Thymus (tissue), 11 donors: ENCODE results near the gene YWHAG. TPM values are rescaled to one million over a fixed set of nuclear protein-coding genes. Genes with fewer than 3 reads are reported as not detected.
A peak's percentile ranks its signal among the peaks of the same experiment; 100 is the strongest.
"Not testable (repeated sequence)": the region's sequence is repeated elsewhere in the genome, so short reads cannot be mapped to it uniquely, and the experiment has no call there.

Experiments used
- DNase-seq, 9 donors: peaks; one replicate each; pipeline ENCODE4 v3.0.0-alpha.2; 2013; ENCODE audit warnings: low spot score in 9 of 9, low read depth in 6 of 9, missing footprints in 1 of 9
- H3K27ac ChIP-seq, 2 donors: one replicate each; pipeline ENCODE4 v1.5.1; 2013; ENCODE audit warnings: control low read depth in 1 of 2, low read depth in 1 of 2, low read length in 1 of 2, mild to moderate bottlenecking in 1 of 2, moderate library complexity in 1 of 2
- H3K27me3 ChIP-seq, 2 donors: one replicate each; pipeline ENCODE4 v1.5.1; 2013; ENCODE audit warnings: low read length in 1 of 2; ENCODE audit not compliant: control insufficient read depth in 2 of 2, insufficient read depth in 1 of 2
- H3K36me3 ChIP-seq, 2 donors: one replicate each; pipeline ENCODE4 v1.5.1; 2013; ENCODE audit warnings: low read length in 1 of 2, mild to moderate bottlenecking in 1 of 2, moderate library complexity in 1 of 2; ENCODE audit not compliant: control insufficient read depth in 2 of 2, insufficient read depth in 2 of 2
- H3K4me1 ChIP-seq, 2 donors: one replicate each; pipeline ENCODE4 v1.5.1; 2013; ENCODE audit warnings: low read length in 2 of 2; ENCODE audit not compliant: control insufficient read depth in 2 of 2, insufficient read depth in 2 of 2
- H3K4me3 ChIP-seq, 2 donors: one replicate each; pipeline ENCODE4 v1.5.1; 2013; ENCODE audit warnings: low read length in 2 of 2, control low read depth in 1 of 2, mild to moderate bottlenecking in 1 of 2
- H3K9me3 ChIP-seq, 2 donors: one replicate each; pipeline ENCODE4 v1.5.1; 2013; ENCODE audit warnings: low read length in 1 of 2, mild to moderate bottlenecking in 1 of 2; ENCODE audit not compliant: control insufficient read depth in 2 of 2, insufficient read depth in 1 of 2
- WGBS: extraction: QIAGEN DNeasy Blood & Tissue Kit; methylation state at CpG from one replicate; pipeline ENCODE4 v1.1.7; 2013; 5-methylcytosine and 5-hydroxymethylcytosine counted together
- polyA plus RNA-seq: library from polyadenylated mRNA; stranded (reverse); fragments of 200-250 nt; gene quantifications from one replicate; pipeline ENCODE4 v1.2.3, GENCODE V29; 2013
- total RNA-seq: library from RNA; stranded (reverse); fragments of 120-200 nt; gene quantifications from one replicate; pipeline ENCODE4 v1.2.4, GENCODE V29; 2013
- donor health status: healthy.

The YWHAG gene
- total and polyA plus RNA-seq, 2 donors: 16.0 to 47.1 TPM

GRCh38 chr7:76387789-76388188 is 29.0 kb upstream of the YWHAG start:
- H3K27me3 ChIP-seq, H3K27ac ChIP-seq, H3K36me3 ChIP-seq, H3K9me3 ChIP-seq, H3K4me1 ChIP-seq, H3K4me3 ChIP-seq, DNase-seq: not testable (repeated sequence)
- 96% methylated on average over 6 of the region's 6 CpGs for WGBS

DNA sequence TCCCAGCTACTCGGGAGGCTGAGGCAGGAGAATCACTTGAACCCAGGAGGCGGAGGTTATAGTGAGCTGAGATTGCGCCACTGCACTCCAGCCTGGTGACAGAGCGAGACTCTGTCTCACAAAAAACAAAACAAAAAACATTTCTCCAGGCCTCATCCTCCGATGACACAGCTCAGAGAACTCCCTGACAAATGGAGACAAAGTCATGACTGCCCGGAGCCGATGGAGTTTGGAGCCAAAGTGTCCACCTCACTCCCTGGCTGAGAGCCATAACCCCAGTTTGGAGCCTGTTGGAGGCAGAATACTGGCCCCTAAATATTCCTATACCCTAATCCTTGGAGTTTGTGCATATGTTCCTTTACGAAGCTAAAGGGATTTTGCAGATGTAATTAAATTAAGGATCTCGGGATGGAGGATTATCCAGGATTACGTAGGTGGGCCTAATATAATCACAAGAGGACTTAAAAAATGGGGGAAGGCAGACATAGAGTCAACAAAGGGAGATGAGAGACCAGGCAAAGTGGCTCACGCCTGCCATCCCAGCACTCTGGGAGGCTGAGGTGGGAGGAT is 28.0 kb upstream of the YWHAG start:
- Histone ChIP-seq H3K27me3 (no peaks in the 10 kb centered on the region), H3K27ac (no peak overlapping the region), H3K9me3 (no peaks in the 10 kb centered on the region), H3K4me3 (no peak overlapping the region), H3K4me1 (no peaks in the 10 kb centered on the region), H3K36me3 (no peaks in the 10 kb centered on the region)
- DNase-seq: no peak
- WGBS: 95% methylated on average over 11 of the region's 11 CpGs

DNA sequence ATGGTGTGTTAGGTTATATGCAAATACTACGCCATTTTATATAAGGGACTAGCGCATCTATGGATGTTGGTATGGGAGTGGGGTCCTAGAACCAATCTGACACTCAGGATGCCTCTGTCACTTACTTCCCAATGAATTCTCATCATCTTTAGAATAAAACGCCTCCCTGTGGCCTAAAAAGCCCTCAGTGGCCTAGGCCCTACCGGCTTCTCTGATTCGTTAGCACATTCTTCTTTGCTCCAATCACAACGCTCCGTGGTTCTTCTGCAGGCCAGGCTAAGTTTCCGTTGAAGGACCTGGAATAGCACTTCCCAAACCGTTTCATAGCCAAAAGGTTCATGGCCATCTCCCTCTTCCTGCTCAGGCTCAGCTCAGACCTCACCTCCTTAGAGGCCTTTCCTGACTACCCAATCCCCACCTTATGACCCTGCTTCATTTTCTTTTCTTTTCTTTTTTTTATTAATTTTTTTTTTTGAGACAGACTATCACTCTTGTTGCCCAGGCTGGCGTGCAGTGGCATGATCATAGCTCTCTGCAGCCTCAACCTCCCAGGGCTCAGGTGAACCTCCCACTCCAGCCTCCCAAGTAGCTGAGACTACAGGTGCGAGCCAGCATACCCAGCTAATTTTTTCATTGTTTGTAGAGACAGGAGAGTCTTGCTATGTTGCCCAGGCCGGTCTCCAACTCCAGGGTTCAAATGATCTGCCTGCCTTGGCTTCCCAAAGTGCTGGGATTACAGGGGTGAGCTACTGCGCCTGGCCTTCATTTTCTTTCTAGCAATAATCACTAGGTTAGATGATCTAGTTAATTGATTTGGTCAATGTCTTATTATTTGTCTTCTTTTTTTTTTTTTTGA is 24.5 kb upstream of the YWHAG start:
- peaks cover 10 to 11% of the 10 kb centered on the region in 2 donors for H3K4me1 ChIP-seq
- H3K9me3 ChIP-seq: no peaks in the 10 kb centered on the region
- no peak for DNase-seq
- H3K36me3 ChIP-seq: no peaks in the 10 kb centered on the region
- H3K4me3 ChIP-seq: no peak overlapping the region
- WGBS: 92% methylated on average over 13 of the region's 13 CpGs
- no peaks in the 10 kb centered on the region for H3K27me3 ChIP-seq
- no peak overlapping the region for H3K27ac ChIP-seq

- no peaks in the 10 kb centered on the region for H3K27me3 ChIP-seq
- H3K9me3 ChIP-seq: no peaks in the 10 kb centered on the region
- peaks cover 10 to 11% of the 10 kb centered on the region in 2 donors for H3K4me1 ChIP-seq
- no peak overlapping the region for H3K4me3 ChIP-seq
- DNase-seq: no peak
- WGBS: over 99% methylated on average over 7 of the region's 7 CpGs
- H3K36me3 ChIP-seq: no peaks in the 10 kb centered on the region
- no peak overlapping the region for H3K27ac ChIP-seq
These were observed 23.0 kb upstream of the YWHAG start for GRCh38 chr7:76381814-76382213.

DNA sequence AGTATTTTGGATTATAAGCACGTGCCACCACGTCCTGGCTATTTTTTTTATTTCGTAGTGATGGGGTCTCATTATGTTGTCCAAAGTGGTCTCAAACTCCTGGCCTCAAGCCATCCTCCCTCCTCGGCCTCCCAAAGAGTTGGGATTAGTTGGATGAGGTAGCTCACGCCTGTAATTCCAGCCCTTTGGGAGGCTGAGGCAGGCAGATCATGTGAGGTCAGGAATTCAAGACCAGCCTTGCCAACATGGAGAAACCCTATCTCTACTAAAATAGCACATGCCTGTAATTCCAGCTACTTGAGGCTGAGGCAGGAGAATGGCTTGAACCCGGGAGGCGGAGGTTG is 21.8 kb upstream of the YWHAG start:
- no peak for DNase-seq
- Histone ChIP-seq H3K27me3 (no peaks in the 10 kb centered on the region), H3K4me1 (peaks cover 10 to 11% of the 10 kb centered on the region in 2 donors), H3K9me3 (no peaks in the 10 kb centered on the region), H3K27ac (peak overlapping the region in 1 of 2 donors; percentile 50), H3K36me3 (no peaks in the 10 kb centered on the region), H3K4me3 (no peak overlapping the region)
- 91% methylated on average over 7 of the region's 7 CpGs for WGBS

DNA sequence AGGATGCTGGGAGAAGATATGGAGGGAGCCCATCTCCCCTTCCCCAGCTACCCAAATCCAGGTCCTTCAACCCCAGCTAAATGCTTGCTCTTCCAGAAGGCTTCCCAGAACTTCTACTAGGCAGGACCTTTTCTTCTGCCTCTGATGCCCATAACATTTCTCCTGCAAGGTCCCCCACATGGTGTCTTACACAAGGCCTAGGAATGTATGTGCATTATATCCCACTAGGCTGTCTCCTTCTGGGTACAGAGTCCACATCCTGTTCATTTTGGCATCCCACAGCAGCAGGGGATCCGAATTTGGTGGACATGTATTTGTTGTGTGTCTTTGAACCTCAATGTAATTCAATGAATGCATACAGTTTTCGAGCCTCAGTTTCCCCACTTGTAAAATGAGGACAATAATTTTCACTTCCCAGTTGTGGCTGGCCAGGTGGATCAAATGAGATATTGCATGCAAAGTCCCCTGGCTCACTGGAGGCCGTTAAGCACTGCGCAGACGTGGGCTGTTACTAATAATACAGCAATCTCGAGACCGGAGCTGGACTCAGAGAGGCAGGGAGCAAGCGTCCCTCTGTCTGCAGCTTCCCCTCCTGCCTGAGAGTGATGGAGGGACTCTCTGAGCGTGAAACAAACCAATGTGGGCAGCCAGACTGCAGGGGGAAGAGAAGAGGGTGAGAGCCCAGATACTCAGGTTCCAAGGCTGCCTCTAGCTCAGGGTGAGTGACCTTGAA is 18.6 kb upstream of the YWHAG start:
- no peak for DNase-seq
- Histone ChIP-seq H3K27me3 (peaks cover 0 to 2% of the 10 kb centered on the region in 2 donors), H3K9me3 (no peaks in the 10 kb centered on the region), H3K4me1 (peaks cover 10 to 11% of the 10 kb centered on the region in 2 donors), H3K36me3 (no peaks in the 10 kb centered on the region), H3K27ac (no peak overlapping the region), H3K4me3 (no peak overlapping the region)
- WGBS: 91% methylated on average over 9 of the region's 9 CpGs

GRCh38 chr7:76375251-76375650 is 16.5 kb upstream of the YWHAG start:
- Histone ChIP-seq H3K36me3 (no peaks in the 10 kb centered on the region), H3K4me1 (peaks cover 6 to 8% of the 10 kb centered on the region in 2 donors), H3K27me3 (peaks cover 0 to 2% of the 10 kb centered on the region in 2 donors), H3K4me3 (no peak overlapping the region), H3K27ac (no peak overlapping the region), H3K9me3 (no peaks in the 10 kb centered on the region)
- DNase-seq: no peak
- WGBS: 97% methylated on average over 9 of the region's 9 CpGs

DNA sequence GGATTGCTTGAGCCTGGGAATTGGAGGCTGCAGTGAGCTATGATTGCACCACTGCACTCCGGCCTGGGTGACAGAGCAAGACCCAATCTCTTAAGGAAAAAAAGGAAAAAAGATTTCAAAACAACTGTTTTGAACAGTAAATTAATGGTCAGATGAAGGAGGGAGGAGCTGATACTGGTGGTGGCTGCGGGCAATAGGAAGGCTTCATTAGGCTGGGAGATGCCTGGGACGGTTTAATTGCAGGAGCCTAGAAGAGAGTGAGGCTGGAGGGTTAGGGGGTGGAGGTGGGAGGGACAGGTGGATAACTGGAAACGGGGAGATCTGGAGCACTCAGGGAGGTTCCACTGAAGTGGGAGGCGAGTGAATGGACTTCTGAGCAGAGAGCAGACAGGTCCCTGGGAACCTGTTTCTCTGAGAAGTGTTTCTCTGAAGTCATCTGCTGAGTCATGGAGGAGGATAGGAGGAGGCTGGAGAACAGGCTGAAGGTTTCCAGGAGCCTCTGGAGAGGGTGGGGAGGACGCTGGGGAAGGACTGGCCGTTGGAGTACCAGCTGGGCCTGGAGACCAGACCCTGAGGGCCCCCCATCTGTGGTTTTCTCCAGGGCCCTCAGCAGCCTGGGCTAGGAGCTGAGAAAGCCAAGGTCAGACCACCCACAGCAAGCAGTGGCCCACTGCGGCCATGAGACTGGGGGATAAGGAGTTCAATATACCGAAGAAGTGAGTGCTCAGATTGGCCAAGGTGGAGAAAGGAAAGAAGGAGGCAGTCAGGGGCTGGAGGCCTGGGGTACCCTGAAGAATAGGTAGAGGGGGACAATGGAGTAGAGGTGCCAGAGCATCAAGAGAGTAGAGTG is 14.4 kb upstream of the YWHAG start:
- H3K4me1 ChIP-seq: no peaks in the 10 kb centered on the region
- no peak overlapping the region for H3K4me3 ChIP-seq
- DNase-seq: no peak
- no peak overlapping the region for H3K27ac ChIP-seq
- H3K27me3 ChIP-seq: peaks cover 0 to 2% of the 10 kb centered on the region in 2 donors
- no peaks in the 10 kb centered on the region for H3K9me3 ChIP-seq
- 74% methylated on average over 9 of the region's 9 CpGs for whole genome bisulfite sequencing
- no peaks in the 10 kb centered on the region for H3K36me3 ChIP-seq
